ENCODE data around the gene UGT3A1.

- TF ChIP-seq POLR2A (IDR thresholded peaks at IDR 0.05; ENCODE audit: low read depth, low read length) (no peak), POLR2AphosphoS5 (IDR thresholded peaks at IDR 0.05; ENCODE audit: low read depth, low read length) (no peak), TAF1 (IDR thresholded peaks at IDR 0.05; ENCODE audit: low read depth, low read length) (no peak), SPI1 (IDR thresholded peaks at IDR 0.05; ENCODE audit: low read depth, low read length) (no peak), POU2F2 (IDR thresholded peaks at IDR 0.05; ENCODE audit: low read depth, low read length) (no peak), PAX5 (IDR thresholded peaks at IDR 0.05; ENCODE audit: insufficient read depth, low read length, severe bottlenecking) (no peak)
Measured at GRCh38 chr5:36026706-36027465, 35.7 kb upstream of the UGT3A1 start.
